HG02943 (cell line): ENCODE data around the gene SFRP5.

Experiments used
- ATAC-seq: cut with Tn5 transposase; IDR thresholded peaks from one replicate; pipeline ENCODE4 v1.9.1; 2021; ENCODE audit warnings: mild to moderate bottlenecking, low read depth, moderate library complexity; ENCODE audit not compliant: unreplicated experiment

SFRP5 gene

GRCh38 chr10:97743169-97743943 lies 28.4 kb downstream of the SFRP5 start:
- no peak for ATAC-seq

GRCh38 chr10:97740613-97741012 lies 31.2 kb downstream of the SFRP5 start:
- no peak for ATAC-seq

- ATAC-seq: no peak
Observed at GRCh38 chr10:97738616-97739015, 33.2 kb downstream of the SFRP5 start.

GRCh38 chr10:97737770-97738265 lies 34.0 kb downstream of the SFRP5 start:
- no peak for ATAC-seq

- ATAC-seq: peak; percentile 86
Observed at GRCh38 chr10:97736902-97737769, 34.7 kb downstream of the SFRP5 start, which contains the start of gene ZFYVE27. Gene ZFYVE27 (plus strand): TSS chr10:97737128. CDS start chr10:97738478, 1,350 bp downstream.

GRCh38 chr10:97736403-97736901 lies 35.3 kb downstream of the SFRP5 start:
- peak; percentile 40 for ATAC-seq

- ATAC-seq: no peak
Observed at GRCh38 chr10:97734021-97734420, 37.8 kb downstream of the SFRP5 start.

GRCh38 chr10:97733256-97733655 lies 38.5 kb downstream of the SFRP5 start:
- ATAC-seq: no peak

GRCh38 chr10:97732052-97732359 lies 39.8 kb downstream of the SFRP5 start:
- ATAC-seq: no peak

GRCh38 chr10:97731346-97732051 lies 40.3 kb downstream of the SFRP5 start:
- ATAC-seq: no peak

GRCh38 chr10:97729014-97729413 lies 42.8 kb downstream of the SFRP5 start:
- no peak for ATAC-seq

- no peak for ATAC-seq
Observed at GRCh38 chr10:97726636-97727178, 45.1 kb downstream of the SFRP5 start.

- ATAC-seq: no peak
Observed at GRCh38 chr10:97724341-97724941, 47.4 kb downstream of the SFRP5 start.

GRCh38 chr10:97723001-97723400 lies 48.8 kb downstream of the SFRP5 start:
- ATAC-seq: no peak

- ATAC-seq: no peak
Observed at GRCh38 chr10:97721871-97722780, 49.7 kb downstream of the SFRP5 start.

- ATAC-seq: no peak
Observed at GRCh38 chr10:97719602-97720001, 52.2 kb downstream of the SFRP5 start.

- ATAC-seq: no peak
Observed at GRCh38 chr10:97718659-97719142, 53.1 kb downstream of the SFRP5 start.

GRCh38 chr10:97718178-97718577 lies 53.6 kb downstream of the SFRP5 start:
- no peak for ATAC-seq

GRCh38 chr10:97717627-97718026 lies 54.2 kb downstream of the SFRP5 start:
- ATAC-seq: no peak
